ENCODE measurements around the gene SLC4A1AP. TPM values are rescaled to one million over a fixed set of nuclear protein-coding genes. Genes with fewer than 3 reads are reported as not detected.

Gene SLC4A1AP
- total RNA-seq, 1 donor from 2014 or later, result 19.6 TPM

DNA sequence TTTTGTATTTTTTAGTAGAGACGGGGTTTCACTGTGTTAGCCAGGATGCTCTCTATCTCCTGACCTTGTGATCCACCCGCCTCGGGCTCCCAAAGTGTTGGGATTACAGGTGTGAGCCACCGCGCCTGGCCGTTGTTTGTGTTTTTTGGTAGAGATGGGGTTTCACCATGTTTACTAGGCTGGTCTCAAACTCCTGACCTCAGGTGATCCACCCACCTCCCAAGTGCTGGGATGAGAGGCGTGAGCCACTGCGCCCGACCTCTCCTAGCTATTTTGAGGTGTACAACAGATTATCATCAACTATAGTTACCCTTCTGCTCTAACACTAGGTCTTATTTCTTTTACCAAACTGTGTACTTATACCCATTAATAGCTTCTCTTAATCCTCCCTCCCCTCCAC is 78.9 kb downstream of the SLC4A1AP start:
- H3K27ac ChIP-seq, result no peak overlapping the region
- H3K27me3 ChIP-seq (ENCODE audit: low read depth), result no peaks in the 10 kb centered on the region
- H3K4me3 ChIP-seq, result no peak overlapping the region
- no peaks in the 10 kb centered on the region for H3K36me3 ChIP-seq
- H3K4me1 ChIP-seq, result peaks cover 11% of the 10 kb centered on the region
- DNase-seq (no peak), ATAC-seq (no peak)
- H3K9me3 ChIP-seq, result no peaks in the 10 kb centered on the region
- TF ChIP-seq, protein P1, sequence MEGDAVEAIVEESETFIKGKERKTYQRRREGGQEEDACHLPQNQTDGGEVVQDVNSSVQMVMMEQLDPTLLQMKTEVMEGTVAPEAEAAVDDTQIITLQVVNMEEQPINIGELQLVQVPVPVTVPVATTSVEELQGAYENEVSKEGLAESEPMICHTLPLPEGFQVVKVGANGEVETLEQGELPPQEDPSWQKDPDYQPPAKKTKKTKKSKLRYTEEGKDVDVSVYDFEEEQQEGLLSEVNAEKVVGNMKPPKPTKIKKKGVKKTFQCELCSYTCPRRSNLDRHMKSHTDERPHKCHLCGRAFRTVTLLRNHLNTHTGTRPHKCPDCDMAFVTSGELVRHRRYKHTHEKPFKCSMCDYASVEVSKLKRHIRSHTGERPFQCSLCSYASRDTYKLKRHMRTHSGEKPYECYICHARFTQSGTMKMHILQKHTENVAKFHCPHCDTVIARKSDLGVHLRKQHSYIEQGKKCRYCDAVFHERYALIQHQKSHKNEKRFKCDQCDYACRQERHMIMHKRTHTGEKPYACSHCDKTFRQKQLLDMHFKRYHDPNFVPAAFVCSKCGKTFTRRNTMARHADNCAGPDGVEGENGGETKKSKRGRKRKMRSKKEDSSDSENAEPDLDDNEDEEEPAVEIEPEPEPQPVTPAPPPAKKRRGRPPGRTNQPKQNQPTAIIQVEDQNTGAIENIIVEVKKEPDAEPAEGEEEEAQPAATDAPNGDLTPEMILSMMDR (IDR thresholded peaks at IDR 0.05), result no peak
- intact Hi-C loops (cut with DNase I), result no loop called here

Other genes starting within 250 kb of the SLC4A1AP start
- gene NRBP1, start 235.3 kb upstream of the SLC4A1AP start, total RNA-seq, result 66.5 TPM
- 18.8 TPM for gene KRTCAP3, start 221.5 kb upstream of the SLC4A1AP start, total RNA-seq
- 38.1 TPM for gene IFT172, start 174.1 kb upstream of the SLC4A1AP start, total RNA-seq
- 1.6 TPM for gene FNDC4, start 168.7 kb upstream of the SLC4A1AP start, total RNA-seq
- gene GCKR, start 167.1 kb upstream of the SLC4A1AP start, total RNA-seq, result 0.44 TPM
- 29.5 TPM for gene ZNF512, start 80.8 kb upstream of the SLC4A1AP start, total RNA-seq
- gene CCDC121, start 34.9 kb upstream of the SLC4A1AP start, total RNA-seq, result 5.9 TPM
- 21.9 TPM for gene GPN1, start 34.8 kb upstream of the SLC4A1AP start, total RNA-seq
- gene SUPT7L, start 275 bp upstream of the SLC4A1AP start, total RNA-seq, result 29.6 TPM
- gene MRPL33, start 107.8 kb downstream of the SLC4A1AP start, total RNA-seq, result 93.3 TPM
- 2.2 TPM for gene RBKS, start 226.5 kb downstream of the SLC4A1AP start, total RNA-seq
- gene BABAM2, start 226.8 kb downstream of the SLC4A1AP start, total RNA-seq, result 39.5 TPM